Epidermal melanocyte (primary cell): ENCODE data around the gene EDIL3.

Experiments
- DNase-seq: peaks from one replicate; pipeline ENCODE4 v3.0.0; 2011; ENCODE audit warnings: low spot score; ENCODE audit not compliant: insufficient read length

EDIL3 gene

GRCh38 chr5:84260939-84261338 is 123.7 kb downstream of the EDIL3 start:
- DNase-seq = no peak

DNA sequence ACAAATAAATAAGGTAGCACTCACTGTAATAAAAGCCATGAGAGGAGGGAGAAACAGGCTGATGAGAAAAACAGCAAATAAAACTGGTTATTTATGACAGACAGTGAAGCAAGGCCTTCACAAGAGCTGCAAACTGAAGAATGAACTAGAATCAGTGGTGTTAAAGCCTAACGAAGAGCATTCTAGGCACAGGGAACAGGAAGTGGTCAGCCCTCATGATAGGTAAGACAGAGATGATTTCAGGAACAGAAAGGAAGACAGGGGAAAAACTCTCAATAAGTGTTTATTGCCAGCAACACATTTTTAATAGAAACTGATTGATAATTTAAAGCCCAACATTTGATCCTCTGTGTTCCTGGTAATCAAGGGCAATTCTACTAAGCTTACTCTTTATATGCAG is 124.5 kb downstream of the EDIL3 start:
- no peak for DNase-seq

- DNase-seq = no peak
These were observed 125.2 kb downstream of the EDIL3 start for GRCh38 chr5:84259283-84260045.

DNA sequence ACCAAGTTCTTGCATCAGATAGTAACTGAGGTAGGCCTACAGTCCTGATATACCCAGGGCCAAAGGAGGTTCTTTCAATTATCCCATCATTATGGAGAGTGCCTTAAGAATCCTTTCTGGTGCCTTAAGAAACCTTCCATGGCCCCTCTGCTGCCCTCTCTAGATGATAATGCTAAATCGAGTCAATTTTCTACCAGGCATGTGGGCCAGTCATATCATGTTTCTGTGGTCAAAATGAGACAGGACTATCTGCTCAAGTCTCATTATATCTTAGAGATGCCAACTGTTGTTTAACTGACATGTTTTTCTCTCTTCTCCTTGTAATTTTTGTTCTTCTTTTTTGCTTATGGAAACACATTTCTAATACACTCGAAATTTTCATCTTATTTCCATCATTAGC is 127.6 kb downstream of the EDIL3 start:
- DNase-seq = no peak

DNA sequence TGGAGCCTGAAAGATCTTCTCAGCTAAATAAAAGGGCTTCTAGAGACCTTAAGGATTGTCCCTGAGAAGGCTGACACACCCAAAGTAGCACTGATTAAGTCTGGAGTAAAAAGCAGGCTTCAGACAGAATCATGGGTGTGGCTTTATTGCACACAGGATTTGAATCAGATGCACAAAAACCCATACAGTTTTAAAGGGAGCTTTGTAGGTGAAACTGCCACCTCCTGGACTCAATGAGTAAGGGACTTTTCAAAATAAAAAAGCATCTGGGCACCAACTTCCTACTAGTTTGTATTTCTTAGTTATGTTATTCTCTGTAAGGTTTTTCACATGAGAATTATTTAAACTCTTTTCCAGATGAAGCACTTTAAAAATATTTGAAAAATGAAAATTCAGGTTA is 129.4 kb downstream of the EDIL3 start:
- no peak for DNase-seq

DNA sequence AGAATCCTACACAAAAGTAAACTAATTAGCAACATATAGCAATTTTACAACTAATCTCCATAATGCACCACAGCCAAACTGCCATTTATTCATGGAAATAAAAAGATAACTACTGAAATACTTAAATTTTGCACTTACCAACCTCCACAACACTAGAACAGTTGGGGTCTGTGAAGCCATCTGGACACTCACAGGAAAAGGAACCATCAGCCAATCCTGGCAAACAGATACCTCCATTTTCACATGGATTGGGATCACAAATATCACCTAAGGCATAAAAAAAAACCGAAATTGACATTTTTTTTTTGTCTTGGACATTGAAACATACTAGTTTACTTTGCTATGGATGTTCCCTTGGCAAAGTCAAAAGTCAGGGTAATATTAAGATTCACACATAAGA is 130.7 kb downstream of the EDIL3 start:
- DNase-seq = no peak

DNA sequence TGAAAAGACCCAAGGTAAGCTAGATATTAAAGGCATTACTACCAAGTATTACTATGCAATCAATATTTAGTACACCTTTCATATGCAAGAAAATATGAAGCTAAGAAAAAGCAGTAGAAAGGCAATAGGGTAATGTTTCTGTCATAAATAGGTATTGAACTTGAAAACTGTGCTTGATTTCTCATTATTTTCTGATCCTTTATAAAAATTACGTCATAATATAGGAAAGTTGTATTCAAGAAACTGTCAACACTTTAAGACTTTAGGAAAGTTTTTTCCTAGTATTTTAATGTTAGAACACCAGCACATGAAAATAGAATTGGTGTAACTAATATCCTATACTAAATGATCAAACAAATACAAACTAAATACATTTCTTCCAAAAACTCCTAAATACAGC is 133.2 kb downstream of the EDIL3 start:
- no peak for DNase-seq

DNA sequence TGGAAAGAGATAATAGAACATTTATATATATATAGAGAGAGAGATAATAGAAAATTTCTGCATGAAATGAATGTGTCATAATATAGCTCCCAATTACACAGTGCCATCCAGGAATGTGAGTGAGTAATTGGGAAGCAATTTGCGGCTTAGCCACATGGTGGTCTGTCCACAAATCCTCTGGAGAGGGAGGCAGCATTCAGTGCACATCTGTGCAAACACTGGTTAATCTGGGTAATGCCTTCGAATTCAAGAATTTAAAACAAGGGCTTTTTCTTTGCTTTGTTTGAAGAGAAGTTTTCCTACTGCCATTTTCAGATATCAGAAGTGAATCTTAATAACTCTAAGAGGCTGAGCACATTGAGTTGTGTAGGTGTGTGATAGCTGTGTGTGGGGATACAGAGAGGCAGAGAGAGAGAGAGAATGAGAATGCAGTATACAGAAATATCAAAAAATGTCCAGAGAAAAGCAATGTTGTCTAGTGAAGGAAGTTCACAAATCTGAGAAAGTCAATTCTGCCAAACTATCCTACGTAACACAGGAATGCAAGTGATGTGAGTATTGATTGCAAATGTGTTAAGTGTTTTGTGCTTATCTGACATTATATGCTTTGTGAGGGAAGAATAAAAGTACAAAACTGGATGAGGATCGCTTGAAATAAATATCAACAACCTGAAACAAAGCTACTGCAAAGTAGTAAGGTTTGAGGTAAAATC is 134.6 kb downstream of the EDIL3 start:
- no peak for DNase-seq

GRCh38 chr5:84248013-84248412 is 136.7 kb downstream of the EDIL3 start:
- DNase-seq = no peak

- DNase-seq = no peak
These were observed 142.4 kb downstream of the EDIL3 start for GRCh38 chr5:84242286-84242685.

- no peak for DNase-seq
These were observed 145.2 kb downstream of the EDIL3 start for GRCh38 chr5:84239494-84239893.

DNA sequence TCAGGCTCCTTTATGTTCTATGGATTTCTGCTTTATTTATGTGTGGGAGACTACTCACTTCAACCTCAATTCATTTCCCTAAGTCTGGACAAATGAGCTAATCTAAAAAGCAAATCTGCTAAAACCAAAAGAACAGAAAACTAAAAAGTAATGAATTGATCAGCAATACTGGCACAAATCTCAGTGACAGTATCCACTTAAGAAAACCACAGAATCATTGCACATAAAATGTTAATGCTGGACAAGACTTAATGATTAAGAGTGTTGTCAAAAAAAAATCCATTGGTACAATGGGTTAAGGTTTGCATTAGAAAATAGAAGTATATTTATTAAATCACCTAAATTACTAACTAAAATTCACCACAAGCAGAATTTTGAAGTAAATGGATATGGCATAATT is 147.6 kb downstream of the EDIL3 start:
- no peak for DNase-seq

GRCh38 chr5:84231433-84231832 is 153.2 kb downstream of the EDIL3 start:
- DNase-seq = no peak

DNA sequence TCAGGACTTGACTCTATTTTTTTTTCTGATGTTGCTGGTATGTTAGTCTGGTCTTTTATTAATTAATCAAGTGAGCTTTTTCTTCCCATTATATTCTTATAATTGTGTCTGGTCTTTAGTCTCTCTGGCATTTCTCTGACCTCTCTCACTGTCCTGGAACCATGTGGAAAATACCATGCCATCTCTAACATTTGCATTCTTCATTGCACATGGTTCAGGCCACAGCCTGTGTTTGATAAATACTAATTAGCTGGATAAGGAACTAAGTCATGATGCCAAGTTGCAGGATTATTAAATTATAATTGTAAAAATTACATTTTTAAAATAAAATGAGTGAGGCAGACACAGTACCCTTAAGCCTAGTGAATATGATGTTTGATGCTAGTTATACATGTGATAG is 155.6 kb downstream of the EDIL3 start:
- no peak for DNase-seq

DNA sequence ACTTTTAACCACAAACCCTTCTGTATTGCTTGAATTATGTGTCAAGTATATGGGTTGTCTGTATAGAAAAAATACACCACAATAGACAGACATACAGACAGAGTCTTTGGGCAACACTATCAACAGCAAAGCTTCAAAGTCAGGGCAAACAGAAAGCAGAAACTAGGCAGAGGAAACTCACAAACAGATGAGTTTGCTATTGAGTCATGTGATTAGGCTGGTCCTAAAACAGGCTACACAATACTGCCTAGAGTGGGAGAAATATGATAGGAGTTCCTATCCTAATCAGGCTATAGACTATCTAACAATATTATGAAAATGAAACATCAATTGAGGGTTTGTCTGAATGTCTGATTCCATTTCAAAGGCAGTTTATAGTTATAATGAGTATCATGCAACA is 156.4 kb downstream of the EDIL3 start:
- no peak for DNase-seq

DNA sequence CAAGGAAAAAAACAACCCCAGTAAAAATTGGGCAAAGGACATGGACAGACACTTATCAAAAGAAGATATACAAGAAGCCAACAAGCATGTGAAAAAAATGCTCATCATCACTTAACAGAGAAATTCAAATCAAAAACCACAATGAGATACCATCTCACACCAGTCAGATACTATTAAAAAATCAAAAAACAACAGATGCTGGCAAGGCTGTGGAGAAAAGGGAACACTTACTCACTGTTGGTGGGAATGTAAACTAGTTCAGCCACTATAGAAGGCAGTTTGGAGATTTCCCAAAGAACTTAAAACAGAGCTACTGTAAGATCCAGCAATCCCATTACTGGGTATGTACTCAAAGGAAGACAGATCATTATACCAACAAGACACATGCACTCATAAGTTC is 157.4 kb downstream of the EDIL3 start:
- DNase-seq = no peak

- DNase-seq = no peak
These were observed 166.1 kb downstream of the EDIL3 start for GRCh38 chr5:84218546-84218945.

DNA sequence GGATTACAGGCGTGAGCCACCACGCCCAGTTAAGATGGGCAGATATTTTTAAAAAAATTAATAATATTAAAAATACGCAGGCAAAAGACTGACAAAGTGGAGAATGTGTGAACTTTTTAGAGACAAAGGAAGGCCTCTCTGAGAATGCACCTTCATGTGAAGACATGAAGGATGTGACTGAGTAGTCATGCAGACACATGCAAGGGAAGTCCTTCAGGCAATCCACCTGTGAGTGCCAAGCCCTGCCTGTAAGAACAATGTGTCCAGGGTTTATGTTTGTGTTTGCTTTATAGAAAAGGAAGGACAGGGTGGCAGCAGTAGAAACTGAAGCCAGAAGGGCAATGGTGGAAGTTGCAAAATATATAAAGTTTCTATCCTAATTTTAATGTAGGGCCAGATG is 169.2 kb downstream of the EDIL3 start:
- DNase-seq = no peak

DNA sequence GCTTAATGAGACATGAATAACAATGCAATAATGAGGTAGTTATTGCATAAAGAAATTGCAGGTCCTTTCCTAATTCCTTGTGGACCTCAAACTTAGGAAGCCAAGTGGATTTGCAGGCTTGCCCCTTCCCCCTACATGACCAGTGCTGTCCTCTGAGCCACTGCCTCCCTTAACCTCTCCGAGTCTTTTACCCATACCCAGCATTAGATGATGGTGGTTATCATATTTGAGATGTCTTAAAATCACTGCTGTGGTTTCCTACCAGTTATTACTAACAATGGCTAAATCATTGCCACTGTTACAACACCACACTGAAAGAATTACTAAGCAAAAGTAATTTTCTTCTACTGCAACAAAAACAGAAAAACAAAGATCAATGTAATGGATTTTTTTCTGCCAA is 170.8 kb downstream of the EDIL3 start:
- DNase-seq = no peak

GRCh38 chr5:84213212-84213611 is 171.5 kb downstream of the EDIL3 start:
- DNase-seq = no peak

GRCh38 chr5:84204772-84205171 is 179.9 kb downstream of the EDIL3 start:
- DNase-seq = no peak

- DNase-seq = no peak
These were observed 182.5 kb downstream of the EDIL3 start for GRCh38 chr5:84202136-84202535.

DNA sequence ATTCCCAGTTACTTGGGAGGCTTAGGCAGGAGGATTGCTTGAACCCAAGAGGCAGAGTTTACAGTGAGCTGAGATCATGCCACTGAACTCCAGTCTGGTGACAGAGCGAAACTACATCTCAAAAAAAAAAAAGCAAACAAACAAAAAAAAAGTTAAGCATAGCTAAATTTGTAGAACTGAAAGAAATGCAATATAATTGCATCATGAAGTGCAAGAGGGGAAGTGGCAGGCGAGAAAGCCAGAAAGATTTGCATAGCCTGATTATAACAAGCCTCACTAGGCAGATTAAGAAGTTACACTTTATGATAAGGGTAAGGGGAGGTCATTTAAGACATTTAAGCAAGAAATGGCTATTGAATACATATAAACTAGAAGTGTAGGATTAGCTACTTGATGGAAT is 187.1 kb downstream of the EDIL3 start:
- no peak for DNase-seq
